Renal pelvis (tissue), 4 donors: ENCODE data around the gene ATP11A. TPM values are rescaled to one million over a fixed set of nuclear protein-coding genes. Genes with fewer than 3 reads are reported as not detected.

Experiments used
- DNase-seq: peaks from one replicate; pipeline ENCODE4 v3.0.0-alpha.2; 2013
- polyA plus RNA-seq, 3 donors: library from polyadenylated mRNA; unstranded; fragments of 120-200 nt; gene quantifications; one replicate each; pipeline ENCODE4 v1.2.1, GENCODE V29; 2013; ENCODE audit not compliant: insufficient read length in 3 of 3

The ATP11A gene
- polyA plus RNA-seq, 3 donors = 39.0 to 68.3 (median 60.9) TPM

- DNase-seq = no peak
Observed at GRCh38 chr13:112721198-112722104, 31.6 kb downstream of the ATP11A start.

DNA sequence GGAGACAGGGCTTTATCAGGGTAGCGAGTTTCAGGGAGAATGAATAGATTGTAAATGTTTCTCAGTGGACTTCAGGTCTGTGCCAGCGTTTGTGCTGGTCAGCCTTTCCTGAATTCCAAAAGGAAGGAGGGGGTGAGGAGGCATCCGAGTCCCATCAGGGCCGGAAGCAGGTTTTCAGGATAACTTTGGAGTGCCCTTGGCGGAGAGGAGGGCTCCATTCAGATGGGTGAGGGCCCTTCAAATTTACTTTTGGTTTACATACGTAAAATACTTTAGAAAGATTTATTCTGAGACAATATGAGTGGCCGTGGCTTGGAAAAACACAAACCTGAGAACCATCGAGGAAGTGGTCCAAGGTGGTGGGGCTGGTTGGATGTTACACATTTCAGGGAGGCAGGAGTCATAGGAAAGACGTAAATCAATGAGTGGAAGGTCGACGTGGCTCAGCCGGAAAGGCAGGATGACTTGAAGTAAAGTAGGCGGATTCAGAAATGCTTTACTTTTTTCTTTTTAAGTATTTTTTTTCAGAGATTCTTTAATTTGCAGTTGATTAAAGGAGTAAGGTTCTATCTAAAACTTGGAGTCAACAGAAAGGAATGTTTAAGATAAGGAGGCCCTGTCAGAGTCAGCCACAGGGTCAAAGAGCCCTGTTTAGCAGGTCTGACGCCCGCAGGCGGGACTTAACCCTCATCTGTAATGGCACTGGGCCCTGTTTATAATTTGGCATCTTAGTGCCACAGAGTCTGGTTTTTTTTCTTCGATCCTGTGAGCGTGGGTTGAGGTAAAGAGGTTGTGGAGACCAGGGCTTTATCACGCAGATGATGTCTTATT is 32.8 kb downstream of the ATP11A start:
- peak; percentile 61 for DNase-seq

DNA sequence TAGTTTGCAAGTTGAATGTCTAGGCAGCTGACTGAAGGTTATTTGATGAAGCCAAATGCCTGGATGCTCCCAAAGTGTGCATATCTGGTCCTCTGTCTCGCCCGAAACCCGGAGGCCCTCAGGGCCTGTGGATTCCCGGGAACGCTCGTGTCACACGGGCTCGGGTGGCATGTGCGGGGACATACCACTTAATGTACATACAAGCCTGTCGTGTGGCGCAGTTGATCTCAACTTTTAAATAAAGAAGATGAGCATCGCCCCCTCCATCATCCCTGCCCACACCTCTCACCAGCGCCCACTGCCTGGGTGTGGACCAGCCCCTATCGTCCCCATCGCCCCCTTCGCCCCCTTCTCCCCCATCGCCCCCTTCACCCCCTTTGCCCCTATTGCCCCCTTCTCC is 33.9 kb downstream of the ATP11A start:
- no peak for DNase-seq

DNA sequence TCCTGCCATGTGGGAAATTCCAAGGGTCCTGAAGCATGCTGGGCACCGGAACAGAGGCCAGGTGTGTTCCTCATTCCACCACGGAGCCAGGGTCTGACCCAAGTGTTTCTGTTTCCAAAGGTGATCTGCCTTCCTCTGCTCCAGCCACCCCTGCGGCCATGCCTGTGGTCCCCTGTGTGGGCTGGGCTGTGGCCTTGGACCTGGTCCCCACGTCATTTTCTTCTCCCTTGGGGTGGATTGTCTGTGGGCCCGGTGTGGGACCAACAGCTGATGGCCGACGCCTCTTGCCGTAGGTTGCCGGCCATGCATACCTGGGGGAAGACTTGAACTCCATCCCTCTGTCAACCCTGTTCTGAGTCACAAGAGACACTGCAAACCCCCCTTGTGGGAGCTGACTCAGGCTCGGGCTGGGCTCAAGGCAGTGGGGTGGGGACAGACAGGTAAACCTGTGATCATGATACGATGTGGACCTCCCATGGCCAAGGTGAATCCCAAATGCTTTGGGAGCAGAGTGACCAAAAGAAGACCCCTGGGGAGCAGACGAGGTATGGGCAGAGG is 35.0 kb downstream of the ATP11A start:
- DNase-seq = no peak

GRCh38 chr13:112725346-112726015 is 35.6 kb downstream of the ATP11A start:
- no peak for DNase-seq

DNA sequence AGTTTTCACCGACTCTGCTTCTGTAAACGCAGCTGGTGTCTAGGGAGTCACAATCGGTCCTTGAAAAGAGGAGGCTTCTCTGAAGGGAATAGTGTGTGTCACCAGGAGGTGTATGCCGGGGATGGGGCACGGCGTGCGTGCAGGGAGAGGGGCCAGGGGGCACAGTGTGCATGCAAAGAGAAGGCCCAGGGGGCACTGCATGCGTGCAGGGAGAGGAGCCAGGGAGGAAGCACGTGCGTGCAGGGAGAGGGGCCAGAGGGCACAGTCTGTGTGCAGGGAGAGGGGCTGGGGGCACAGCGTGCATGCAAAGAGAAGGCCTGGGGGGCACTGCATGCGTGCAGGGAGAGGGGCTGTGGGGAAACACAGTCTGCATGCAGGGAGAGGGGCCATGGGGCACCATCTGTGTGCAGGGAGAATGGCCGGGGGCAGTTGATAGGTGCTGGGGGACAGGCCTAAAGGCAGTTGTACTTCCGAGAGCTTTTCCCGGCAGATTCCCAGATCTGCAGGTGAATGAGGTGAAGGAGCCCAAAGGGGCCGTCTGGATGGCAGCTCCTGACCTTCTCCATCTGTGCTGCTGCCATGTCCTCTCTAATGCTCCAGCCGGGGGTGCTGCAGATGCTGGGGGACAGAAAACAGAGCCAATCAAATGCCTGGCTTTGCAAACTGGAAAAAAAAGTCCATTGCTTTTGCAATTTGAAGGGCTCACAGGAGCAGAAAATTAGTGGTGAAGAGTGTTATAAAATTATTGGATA is 36.4 kb downstream of the ATP11A start:
- DNase-seq = no peak

DNA sequence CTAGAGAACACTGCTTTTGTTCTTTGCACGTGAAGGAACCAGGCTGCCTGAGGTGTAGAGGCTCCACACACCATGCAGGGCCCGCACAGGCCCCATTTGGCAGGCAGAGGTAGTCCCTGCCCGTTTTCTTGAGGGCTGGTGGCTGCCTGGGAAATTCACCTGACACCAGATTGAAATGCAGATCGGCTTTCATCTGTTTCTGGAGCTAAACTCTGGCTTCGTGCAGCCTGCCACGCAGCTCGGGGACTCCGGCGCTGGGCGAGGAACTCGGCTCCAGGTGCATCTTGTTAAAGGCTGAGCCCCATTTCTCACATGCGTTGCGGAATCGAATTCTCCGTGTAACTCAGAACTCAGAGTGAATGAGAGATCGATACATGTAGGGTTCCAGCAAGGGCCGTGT is 37.7 kb downstream of the ATP11A start:
- DNase-seq = no peak

- DNase-seq = no peak
Observed at GRCh38 chr13:112728375-112729126, 38.7 kb downstream of the ATP11A start.

GRCh38 chr13:112729408-112729807 is 39.6 kb downstream of the ATP11A start:
- DNase-seq = no peak

DNA sequence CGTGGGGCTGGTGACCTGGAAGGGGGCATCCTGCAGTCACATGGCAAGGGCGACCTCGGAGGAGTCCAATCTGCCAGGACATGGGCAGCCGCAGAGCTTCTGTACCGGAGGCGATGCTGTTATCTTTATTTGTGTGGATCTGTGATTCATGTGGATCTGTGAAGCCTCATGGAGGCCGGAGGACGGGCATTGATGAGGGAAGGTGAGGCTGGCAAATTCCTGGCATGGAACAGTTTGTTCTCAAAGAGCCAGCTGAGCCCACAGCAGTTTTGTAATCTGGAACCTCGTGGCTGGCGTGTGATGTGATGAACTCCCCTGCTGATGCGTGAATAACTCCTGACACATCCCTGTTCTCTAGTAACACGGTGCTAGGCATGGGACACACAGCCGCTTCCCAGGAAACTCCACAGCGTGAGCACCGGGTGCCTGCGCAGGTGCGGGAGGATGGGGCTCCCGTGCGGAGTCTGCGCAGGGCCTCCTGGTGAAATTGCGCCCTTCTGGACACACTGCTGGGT is 40.4 kb downstream of the ATP11A start:
- no peak for DNase-seq

- DNase-seq = no peak
Observed at GRCh38 chr13:112731667-112732616, 42.1 kb downstream of the ATP11A start.

- no peak for DNase-seq
Observed at GRCh38 chr13:112732679-112733078, 42.8 kb downstream of the ATP11A start.

GRCh38 chr13:112733112-112733511 is 43.3 kb downstream of the ATP11A start:
- DNase-seq = no peak

- no peak for DNase-seq
Observed at GRCh38 chr13:112733661-112734379, 44.0 kb downstream of the ATP11A start.

- no peak for DNase-seq
Observed at GRCh38 chr13:112734696-112735547, 45.1 kb downstream of the ATP11A start.

DNA sequence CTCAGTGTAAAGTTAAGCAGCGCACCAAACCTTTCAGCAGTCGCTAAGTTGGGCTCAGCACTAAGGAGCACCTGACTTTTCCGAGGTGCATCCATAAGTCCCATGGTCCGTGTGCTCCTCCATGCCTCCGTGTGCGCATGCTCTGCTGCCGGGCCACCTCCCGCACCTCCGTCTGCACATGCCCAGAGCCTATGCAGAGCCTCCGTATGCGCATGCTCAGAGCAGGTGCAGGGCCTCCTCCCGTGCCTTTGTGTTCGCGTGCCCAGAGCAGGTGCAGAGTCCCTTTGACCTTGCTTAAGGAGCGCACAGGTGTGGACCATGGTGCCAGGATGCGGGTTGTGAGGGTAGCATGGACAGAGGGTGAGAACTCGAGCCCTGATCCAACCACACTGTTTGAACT is 46.0 kb downstream of the ATP11A start:
- no peak for DNase-seq

DNA sequence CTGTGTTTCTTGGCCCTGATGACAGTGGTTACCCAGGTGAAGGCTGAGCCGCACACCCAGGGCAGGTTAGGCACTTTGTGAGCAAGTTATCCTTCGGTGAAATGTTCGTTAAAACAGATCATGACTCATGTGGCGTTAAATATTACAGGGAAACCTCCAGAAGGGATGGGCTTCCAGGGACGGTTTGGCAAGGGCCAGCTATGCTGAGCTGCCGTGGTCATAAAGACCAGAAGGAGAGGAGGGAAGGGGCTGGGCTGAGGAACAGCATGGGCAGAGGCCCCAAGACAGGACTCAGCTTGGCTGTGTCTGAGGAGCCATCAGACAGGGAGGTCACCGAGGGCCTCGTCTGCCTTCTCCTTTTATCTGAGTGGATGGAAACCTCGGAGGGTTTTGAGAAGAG is 47.5 kb downstream of the ATP11A start:
- DNase-seq = no peak
